Stimulated activated naive CD4-positive, alpha-beta T cell (primary cell): ENCODE data around the gene CALB2.
"Not testable (repeated sequence)": the region's sequence is repeated elsewhere in the genome, so short reads cannot be mapped to it uniquely, and the experiment has no call there.

Experiments
- DNase-seq, 6 experiments: peaks; one replicate each; lab custom pipeline; 2025; lab: John Stamatoyannopoulos, UW

CALB2 gene

DNA sequence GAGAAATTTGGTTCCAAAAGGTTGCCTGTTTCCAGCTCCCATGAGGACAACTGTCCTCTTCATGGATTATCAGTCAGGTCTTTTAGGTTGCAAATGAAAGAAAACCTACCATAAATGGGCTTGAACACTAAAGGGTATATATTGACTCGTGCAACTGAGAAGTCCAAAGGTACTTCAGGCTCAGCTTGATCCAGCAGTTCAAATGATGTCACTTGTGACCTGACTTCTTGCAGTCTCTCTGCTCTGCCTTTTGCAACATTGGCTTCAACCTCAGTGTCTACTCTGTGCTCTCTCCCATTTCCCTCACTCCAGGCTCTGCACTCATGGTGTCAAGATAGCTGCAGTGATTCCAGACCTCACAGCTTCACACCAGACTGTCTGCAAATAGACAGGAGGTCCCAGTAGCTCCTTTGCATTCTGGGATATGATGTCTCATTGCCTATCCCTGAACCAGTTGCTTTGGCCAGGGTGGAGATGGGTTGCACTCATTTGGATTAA is 5.5 kb upstream of the CALB2 start:
- DNase-seq = no peak

DNA sequence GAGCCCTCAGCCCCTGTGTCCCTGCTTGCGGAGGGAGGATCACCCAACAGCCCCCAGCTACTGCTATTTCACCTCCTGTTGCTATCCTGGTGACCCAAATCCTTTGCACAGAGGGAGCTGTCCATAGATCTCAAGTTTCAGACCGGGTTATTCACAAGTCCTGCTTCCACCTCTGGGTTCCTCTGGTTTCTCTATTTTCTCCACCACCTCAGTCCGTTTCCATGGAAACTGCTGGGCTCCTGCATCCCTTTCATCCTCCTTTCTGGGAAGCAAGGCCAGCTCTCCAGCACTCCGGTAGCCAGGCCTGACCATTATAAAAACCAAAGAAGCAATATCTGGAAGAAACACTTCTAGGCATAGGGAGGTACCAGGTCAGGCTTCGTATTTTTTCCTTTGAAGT is 4.8 kb upstream of the CALB2 start:
- DNase-seq = no peak

DNA sequence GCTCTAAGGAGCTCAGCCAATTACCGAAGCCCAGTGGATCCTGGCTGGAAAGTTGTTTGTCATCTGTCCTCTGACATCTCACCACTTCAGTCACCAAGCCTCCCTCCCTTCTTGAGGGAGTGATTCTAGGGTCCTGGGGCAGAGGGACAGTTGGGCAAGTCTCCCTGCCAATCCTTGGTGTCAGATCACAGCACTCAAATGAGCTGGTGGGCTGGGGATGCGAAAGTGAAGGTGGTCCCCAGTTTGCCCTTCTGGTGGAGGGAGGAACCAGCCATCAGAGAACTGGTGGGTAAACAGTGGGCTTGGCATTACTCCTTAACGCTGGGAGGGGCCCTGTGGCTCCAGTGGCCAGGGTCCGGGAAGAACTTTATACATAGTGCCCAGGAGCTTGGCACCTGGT is 4.4 kb upstream of the CALB2 start:
- DNase-seq = no peak

DNA sequence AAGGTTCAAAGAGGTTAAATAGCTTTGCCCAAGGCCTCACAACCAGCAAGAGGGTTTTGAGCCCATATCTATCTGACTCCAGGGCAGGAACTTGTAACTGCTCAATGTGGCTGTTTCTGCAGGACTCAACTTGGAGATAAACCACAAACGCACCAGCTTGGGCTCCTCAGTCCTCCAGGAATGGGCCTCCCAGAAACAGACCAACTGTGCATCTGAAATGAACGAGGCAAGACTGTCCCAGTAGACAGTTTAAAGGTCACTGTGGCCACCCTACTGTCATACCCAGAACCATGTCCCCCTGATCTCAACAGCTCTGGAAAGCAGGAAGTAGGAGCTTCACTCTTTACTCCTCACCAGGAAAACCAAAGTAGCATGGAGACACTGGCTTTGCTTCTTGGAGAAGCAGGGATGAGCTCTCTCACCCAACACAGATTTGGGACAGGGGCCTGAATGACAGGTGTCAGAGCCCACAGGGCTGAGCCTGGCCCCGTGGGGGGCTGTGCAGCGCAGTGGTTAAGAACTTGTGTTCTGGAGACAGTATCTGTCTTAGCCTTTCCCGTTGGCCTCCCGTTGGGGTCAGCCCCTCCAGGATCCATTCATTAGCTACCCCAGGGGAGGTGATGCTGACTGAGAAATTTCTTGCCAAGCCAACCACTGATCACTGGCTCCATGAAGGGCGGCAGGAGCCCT is 2.3 kb upstream of the CALB2 start:
- DNase-seq = no peak

DNA sequence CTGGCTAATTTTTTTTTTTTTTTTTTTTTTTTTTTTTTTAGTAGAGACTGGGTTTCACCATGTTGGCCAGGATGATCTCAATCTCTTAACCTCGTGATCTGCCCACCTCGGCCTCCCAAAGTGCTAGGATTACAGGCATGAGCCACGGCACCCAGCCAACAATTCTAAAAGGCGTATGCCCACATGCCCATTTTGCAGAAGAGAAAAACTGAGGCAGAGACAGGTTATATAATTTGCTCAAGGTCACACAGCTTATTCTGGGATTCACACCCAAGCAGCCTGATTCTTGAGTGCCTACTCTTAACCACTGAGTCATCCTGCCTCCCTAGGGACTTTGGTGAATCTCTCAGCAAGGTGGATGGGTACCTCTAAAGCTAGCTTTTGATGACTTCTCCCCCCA is 1.6 kb upstream of the CALB2 start:
- not testable (repeated sequence) for DNase-seq

DNA sequence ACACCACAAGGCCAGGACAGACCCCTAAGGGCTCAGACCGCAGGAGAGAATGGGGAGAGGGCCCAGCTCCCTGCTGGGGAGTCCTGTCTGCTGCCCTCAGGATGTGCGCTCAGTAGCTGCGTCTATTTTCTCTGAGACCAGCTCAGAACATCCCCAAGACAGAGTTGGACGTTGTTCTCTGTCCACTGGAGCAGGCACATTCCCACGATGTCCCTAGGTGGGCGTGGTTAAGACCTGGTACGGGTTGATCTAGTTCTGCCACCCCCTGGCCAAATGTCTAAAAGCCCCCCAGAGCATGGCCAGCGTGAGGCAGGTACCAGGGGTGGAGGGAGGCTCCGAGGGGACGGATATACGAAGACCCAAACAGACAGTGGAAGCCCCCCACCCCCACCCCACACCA is 842 bp upstream of the CALB2 start:
- no peak for DNase-seq

DNA sequence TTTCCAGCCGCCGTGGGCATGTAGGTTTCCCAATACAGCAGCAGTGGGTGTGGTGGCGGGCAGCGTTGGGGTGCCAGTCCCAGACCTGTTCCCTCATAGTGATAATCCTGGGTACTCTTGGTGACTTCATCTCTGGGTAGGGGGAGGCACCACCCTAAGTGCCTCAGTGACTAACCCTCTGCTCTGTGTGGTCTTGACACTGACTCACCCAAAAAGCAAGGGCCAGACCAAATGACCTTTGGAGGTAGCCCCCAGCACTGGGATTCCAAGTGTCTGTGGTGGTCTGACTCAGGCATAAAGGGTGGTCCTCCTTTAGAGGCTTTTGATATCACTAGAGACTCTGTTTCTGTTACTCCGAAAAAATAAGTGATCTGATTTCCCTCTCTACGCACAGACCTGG is 908 bp downstream of the CALB2 start:
- DNase-seq = no peak

DNA sequence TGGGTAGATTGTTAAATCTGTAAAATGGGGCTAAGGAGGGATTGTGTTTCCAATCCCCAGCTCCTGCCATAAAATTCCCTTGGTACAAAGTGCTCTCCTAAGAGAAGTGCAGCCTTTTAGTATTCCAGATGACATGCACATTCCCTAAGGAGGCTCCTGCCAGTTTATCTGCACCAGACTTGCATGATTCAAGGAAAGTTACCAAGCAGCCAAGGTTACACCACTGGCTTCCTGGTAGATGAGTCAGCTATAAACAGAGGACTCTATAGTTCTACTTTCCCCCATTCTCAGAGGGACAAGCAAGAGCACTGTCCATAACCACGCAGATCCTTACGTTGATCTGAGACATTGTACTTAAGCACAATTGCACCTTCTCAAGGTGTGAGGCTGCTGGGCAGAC is 1.9 kb downstream of the CALB2 start:
- no peak for DNase-seq

DNA sequence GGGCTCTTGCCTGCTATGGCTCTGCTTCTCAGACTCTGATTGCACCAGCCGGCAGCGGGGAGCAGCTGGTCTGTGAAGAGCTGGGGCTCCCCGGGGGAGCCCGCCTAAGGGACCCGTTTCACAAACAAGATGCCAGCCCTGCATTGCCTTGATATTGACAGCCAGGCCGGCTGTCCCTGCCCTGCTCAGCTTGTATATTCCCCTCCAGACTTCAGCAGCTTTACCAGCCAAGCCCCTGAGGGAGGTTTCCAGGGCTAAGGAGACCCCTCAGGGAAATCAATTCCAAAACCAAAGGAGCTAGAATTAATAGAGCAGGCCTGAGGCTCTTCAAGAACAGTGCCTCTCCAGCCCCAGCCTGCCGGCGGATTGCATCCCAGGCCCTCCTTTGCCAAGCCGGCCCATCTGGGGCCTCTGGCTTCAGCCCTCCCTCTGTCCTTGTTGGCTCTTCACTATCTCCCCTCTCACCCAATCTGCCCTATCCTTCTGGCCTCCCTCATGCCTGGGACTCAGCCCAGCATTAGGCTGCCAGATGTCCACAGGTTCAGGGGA is 5.7 kb downstream of the CALB2 start:
- DNase-seq = no peak

DNA sequence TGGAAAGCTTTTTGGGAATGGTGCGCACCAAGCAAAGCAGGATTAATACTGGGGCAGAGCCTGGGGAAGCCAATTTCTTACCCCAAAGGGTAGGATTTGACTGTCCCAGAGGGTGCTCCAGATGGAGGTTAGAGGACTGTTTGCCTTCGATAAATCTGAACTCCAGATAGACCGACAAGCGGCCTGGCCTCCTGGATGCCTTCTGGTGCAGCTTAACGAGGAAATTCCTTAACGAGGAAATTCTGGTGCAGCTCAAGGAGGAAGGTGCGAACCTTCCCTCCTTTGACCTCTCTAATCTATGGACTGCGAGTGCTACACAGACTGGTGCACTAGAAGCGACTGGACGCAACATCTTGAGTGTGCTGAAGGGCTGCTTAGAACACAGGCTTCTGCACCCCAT is 6.5 kb downstream of the CALB2 start:
- DNase-seq = no peak

DNA sequence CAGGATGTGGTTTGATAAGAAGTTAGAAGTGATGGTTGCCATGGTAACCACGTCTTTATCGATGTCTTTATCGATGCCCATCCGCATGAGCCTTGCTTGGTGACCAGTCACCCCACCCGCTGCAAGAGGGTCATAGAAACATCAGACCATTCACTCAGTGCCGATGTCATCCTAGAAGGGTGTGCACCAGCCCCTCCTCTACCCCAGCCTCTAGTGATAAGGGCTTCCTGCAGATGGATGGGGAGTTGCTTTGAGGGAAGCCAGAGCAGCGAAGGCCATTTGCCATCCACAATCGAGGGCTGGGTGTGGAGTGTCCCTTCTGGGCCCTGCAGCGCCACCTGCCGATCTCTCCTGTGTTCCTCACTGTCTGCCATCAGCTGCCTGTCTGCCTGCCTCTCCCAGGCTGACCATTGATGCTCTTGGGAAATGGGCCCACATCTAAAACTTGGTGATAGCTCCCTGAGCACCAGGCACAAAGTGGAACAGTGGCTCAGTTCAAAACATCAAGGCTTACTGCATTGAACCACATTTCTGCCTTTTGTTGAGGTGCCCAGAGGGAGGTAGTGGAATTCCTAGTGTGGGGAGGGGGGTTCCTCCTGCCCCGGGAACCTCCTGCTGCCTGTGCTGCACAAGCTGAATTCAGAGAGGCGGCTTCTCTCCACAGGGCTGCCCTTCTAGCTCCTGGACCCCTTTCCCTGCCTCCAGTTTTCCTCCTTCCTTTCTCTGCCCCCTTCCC is 8.9 kb downstream of the CALB2 start:
- no peak for DNase-seq

DNA sequence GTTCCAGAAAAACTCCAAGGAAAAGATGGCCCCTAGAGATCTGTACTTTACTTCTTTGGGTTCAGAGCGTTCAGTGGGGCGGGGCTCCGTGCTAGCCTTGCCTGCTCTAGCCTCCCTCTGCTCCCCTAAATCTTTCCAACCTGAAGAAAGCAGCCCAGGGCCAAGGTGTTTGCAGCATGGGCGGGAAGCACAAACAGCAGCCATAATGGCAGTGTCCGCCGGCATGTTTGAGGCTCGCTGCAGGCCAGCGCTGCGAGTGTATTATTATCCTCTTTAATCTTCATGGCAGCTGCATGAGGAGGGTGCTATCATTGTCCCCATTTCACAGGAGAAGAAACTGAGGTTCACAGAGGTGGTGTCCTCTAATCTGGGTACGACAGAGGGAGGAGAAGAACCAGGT is 10.4 kb downstream of the CALB2 start:
- DNase-seq = no peak

DNA sequence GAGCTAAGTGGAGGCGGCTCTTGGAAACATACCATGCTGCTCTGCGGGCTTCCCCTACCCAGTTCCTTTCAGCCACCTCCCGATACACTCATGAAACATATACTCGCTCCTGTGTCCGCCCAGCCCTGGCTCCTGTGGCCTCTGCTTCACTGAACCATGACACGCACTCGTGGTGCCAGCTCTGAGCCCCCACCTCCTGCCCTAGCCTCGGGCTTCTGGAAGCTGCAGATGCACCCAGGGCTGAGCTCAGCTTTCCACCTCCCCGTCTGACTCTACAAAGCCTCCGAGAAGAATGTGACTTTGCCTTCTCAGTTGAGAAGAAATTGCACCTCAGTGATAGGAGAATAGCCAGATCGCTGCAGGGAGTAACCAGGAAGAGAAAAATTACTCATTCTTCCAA is 11.0 kb downstream of the CALB2 start:
- DNase-seq = no peak

DNA sequence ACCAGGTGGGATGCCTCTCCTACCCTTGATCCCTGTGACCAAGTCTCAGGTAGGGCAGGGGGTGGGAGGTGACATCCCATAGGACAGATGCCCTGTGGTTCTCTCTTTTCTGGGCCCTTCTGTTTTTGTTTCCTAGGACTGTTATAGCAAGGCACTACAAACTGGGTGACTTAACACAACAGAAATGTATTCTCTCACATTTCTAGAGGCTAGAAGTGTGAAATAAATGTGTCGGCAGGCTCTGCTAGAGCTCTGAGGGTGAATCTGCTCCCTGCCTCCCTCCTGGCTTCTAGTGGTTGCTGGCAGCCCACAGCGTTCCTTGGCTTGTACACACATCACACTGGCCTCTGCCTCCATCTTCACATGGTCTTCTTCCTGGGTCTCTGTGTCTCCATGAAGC is 12.7 kb downstream of the CALB2 start:
- DNase-seq = no peak

DNA sequence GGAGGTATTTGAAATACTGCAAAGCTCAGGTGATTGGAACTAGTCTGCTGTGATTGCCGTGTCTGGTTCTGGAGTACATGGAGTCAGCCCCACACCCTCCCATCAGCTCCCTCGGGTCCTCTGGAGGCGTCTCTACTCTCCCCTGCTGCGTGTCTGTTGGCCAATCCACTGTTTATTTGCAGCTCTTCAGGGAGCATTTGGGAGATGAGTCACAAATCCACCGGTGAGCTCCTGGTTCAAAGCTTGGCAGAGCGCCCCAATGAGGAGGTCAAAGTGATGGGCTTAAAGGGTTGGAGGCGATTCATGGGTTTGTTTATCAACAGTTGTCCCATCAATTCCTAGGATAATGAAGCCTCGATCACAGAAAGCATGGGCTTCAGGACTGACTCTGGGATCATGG is 14.6 kb downstream of the CALB2 start:
- DNase-seq = no peak

DNA sequence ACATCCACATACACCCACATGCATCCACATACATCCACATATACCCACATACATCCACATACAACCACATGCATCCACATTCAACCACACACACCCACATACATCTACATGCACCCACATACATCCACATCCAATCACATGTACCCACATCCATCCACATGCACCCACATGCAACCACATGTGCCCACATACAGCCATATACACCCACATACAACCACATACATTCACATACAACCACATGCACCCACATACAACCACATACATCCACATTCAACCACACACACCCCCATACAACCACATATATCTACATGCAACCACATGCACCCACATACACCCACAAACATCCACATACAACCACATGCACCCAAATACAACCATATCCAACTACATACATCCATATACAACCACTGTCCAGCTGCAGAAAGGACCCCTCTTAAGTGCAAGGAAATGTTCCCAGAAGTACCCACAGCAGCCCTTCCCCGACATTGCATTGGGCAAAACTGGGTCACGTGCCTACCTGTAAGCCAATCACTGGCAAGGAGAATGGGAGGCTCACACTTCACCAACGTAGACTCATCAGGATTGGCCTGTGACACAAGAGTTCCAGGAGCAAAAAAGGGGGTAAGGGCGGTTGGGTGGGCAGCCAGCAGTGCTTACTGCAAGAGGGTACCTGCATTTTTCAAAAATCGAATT is 18.1 kb downstream of the CALB2 start:
- DNase-seq = no peak

DNA sequence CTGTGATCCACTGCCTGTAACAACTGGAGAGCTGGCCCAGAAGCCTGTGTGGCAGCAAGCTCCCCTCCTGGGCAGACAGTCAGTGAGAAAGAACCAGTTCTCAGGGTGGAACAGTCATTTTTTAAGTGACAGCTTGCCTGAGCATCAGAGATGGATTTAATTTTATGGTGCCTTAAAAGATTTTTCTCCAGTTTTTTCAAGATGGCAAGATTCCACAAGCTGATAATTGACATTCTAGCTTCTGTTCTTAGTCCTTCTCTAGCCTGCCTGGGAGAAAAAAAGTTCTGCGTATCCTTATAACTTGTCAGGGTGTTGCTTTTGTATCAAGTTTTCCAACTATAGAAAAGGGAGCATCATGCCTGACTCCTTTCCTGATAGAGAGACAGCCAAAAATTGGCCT is 21.2 kb downstream of the CALB2 start:
- no peak for DNase-seq

DNA sequence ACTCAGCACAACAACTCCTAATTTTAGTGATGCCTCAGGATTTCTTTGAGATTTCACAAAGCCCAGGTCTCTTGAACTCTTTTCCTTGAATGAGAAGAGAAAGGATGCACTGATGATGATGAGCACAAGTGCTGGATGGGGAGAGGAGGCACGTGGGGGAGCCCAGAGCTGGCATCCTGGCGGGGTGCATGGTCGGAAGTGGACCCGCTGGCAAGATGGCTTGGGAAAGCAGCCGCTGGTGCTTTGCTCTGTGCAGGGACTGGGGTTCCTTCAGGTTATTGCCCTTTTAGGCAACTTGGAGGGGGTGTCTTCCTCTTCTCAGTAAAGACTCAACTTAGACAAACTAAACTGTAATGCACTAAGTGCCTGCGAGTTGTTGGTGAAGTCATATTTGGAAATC is 22.3 kb downstream of the CALB2 start:
- no peak for DNase-seq

DNA sequence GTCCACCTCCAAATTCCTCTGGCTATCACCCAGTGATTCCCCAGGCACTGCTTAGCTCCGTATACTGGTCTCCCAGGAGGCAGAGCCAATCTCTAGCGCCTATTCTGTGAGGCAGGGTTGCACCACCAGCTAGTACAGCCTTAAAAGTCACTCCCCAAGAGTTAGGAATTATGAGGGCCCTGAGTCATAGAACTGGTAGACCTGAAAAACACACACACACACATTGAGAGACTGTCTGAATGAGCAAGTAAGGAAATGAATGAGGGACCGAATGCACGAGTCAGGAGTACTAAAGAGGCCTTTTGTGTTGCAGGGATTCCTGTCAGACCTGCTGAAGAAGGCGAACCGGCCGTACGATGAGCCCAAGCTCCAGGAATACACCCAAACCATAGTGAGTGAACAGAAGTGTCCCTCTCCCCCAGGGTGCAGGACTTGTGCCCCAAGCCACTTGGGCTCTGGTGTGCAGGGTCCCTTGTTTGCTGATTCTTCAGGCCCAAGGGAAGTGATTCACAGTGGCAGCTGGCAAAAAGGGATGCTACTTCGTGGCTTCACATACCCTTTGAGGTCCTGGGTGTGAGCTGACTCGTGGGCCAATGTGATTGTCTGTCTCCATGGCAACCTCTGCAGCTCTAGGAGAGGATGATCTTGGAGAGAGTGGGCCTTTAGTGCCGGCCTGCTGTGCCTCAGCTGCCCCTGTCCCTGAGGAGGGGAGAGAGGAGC is 24.7 kb downstream of the CALB2 start:
- DNase-seq = no peak

DNA sequence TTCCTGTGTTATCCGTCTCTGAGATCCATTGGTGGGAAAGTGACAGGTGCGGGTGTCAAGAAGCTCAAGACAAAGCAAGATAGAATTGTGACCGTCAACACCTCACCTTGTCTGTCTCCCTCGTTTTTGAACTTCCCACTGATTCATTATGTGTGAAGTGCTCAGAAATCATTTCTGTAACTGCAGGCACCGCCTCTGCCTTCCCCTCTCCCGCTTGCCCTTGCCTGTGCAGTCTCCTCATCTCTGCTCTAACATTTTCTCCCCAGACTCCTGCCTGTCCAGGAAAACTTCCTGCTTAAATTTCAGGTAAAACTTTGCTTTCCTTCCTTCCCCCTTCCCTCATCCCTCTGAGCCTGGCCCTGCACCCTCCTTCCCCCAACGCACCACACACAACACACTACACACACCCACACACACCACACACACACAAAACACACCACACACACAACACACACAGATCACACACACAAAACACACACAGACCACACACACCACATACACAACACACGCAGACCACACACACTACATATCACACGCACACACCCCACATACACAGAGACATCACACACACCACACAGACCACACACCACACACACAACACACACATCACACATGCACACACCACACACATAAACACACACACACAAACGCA is 25.7 kb downstream of the CALB2 start:
- no peak for DNase-seq

DNA sequence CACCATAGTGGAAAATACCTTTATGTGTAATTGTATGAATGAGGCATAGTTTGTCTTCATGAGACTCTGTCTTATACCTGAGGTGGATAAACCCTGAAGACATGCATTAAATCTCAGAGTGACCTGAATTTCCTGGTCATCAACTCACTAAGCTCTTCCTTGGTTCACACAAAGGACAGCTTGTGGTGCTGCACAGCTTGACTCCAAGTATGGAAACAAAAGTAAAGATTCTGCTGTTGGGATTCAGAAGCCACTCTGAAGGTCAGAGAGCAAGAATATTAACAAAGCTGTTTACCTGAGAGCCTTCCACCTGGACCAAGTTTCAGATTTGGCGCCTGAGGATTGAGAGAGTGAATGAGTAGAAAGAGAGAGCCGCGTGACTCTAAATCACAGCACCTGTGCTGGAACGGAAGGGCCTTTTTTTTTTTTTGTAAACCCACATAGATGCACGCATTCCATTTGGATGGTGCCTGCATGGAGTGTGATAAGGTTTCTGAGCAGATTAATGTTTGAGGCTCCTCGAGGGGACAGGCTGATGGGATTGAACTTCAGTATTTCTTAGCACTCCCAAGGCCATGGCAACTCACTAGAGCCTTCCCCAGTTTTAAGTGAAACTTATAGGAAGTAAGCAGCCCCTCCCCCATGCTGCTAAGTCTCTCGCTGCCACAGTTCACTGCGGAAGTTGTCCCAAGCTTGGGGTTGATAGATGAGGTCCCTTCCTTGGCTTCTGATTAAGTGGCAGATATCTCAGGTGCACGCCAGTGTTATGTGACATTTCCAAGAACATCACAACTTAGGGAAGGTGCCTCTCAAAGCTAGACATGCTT is 28.7 kb downstream of the CALB2 start:
- no peak for DNase-seq
